ENCODE data around the gene SLC6A11.

SLC6A11 gene

DNA sequence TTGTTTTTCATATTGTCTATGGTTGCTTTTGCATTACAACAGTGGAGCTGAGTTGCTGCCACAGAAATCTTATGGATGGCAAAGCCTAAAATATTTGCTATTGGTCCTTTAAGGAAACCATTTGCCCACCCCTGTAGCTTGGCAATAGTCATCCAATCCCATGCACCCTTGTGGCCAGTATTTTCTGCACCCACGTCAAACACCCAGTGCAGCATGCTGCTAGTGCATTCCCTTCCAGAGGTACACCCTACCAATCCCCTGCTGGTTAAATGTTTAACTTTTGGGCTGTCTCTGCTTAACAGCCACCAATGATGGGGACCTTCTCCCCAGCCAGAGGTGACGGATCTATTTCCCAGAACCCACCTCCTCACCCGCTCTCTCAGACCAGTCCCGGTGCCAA is 23.8 kb upstream of the SLC6A11 start:
- no peak for DNase-seq

GRCh38 chr3:10798600-10799367 is 17.2 kb upstream of the SLC6A11 start:
- DNase-seq = no peak

- no peak for DNase-seq
These were observed 11.8 kb upstream of the SLC6A11 start for GRCh38 chr3:10804183-10804648.

DNA sequence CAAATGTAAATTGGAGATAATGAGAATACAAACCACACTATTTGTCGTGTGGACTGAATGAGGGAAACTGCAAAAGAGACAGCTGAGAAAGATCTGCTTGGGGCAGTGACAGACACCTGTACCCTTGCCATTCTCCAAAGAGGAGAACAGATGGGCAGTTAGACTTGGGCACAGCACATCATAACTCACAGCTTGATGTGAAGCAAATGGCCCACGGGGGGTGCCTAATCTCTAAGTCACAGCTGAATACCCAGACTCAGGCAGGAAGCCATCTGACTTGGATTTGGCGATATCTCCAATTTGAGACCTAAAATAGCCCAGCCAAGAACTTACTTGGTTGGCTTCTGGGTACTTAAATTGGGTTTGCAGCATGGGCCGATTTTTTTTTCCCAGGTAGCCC is 10.0 kb upstream of the SLC6A11 start:
- DNase-seq = no peak

DNA sequence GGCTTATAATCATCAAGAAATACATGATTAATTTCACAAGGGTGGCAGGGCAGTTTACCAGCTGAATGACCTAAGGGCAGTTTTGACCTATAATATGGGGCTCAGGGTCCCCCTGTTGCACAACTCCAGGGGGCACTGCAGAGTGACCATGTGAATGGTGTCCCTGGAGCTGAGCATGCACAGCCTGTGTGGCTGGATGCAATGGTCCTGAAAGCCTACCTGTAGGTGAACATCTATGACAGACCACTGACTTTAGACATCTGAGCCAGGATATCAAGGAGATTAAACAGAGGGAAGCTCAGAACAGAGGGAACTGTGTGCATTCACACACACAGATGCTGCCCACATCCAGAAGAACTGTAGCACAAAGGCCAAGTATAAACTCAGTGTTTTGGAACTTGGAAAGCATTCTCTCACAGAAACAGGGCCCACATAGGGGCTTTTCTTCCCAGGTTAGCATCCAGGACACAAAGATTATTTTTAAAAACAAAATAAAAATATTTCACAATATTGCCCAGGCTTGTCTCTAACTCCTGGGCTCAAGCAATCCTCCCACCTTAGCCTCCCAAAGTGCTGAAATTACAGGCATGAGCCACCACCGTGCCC is 7.8 kb upstream of the SLC6A11 start:
- no peak for DNase-seq

DNA sequence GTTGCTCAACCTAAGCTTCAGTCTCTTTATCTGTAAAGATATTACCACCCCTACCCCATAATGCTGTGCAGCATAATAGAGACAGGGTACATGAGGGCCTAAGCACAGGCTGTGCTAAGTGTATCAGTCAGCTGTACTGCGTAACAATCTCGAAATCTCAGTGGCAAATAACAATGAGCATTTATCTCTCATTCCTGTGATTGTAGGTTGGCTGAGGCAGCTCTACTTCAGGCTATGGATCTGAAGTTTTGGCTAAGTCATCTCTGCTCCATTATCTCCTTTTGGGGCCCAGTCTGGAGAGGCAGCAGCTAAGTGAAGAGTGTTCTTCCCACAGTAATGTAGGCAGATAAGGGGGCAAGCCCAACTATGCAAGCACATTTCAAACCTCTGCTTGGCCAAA is 7.1 kb upstream of the SLC6A11 start:
- DNase-seq = no peak

DNA sequence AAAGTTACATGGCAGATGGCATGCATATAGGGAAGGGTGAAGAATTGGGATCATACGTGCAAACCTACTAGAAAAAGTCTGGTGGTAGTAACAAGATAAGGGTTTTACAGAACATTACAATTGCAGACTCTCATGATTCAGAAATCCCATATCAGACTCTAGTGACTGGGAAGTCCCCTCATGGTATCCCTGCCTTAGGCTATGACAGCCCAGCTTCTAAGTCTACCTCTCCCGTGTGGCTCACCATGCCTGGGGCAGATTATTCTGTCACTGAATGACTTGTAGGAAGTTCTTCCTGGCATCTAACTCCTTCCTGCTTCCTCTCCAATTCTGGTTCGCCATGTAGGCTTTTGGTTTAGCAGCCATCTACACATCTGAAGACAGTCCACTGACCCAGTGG is 5.7 kb upstream of the SLC6A11 start:
- DNase-seq = no peak

- DNase-seq = no peak
These were observed 2.6 kb upstream of the SLC6A11 start for GRCh38 chr3:10813425-10813824.

GRCh38 chr3:10814623-10815022 is 1.4 kb upstream of the SLC6A11 start:
- DNase-seq = no peak

GRCh38 chr3:10815487-10815886 is 541 bp upstream of the SLC6A11 start:
- DNase-seq = no peak

- DNase-seq = no peak
These were observed 830 bp downstream of the SLC6A11 start for GRCh38 chr3:10816863-10817253.

- no peak for DNase-seq
These were observed 1.5 kb downstream of the SLC6A11 start for GRCh38 chr3:10817506-10817905.

- no peak for DNase-seq
These were observed 6.0 kb downstream of the SLC6A11 start for GRCh38 chr3:10822055-10822454.

DNA sequence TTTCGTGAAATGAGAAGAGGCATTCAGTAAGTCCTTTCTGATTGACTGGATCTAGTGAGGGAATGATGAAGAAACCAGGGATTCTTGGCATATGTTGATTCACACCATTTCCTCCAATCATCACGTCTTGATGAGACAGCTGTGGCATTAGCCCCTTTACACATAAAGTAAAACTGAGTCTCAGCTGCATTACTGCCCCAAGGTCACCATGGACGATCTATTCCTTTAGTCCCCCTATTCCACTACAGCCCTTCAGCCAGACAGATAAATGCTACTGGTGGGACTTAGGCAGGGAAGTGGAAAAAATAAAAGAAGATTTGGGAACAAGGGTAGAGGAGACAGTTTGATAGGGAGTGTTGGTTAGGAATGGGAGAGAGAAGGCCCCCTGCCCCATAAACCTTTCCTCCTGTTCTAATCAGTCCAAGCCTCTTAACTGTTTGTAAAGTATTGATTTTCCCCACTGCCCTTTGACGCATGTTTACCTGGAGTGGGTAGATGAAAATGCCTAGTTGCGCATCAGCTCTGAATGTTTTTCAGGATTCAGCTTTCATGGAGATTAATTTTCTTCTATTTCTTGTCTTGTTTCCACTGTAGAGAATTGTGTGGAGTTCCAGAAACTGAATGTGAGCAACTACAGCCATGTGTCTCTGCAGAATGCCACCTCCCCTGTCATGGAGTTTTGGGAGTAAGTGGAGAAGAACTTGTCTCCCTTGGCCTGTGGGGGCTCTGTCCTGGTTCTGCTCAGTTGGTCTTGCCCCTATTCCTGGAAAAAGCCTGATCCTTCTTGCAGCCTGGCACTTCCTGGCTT is 6.9 kb downstream of the SLC6A11 start:
- DNase-seq = no peak

- DNase-seq = no peak
These were observed 7.4 kb downstream of the SLC6A11 start for GRCh38 chr3:10823516-10823818.

GRCh38 chr3:10824468-10824867 is 8.4 kb downstream of the SLC6A11 start:
- no peak for DNase-seq

- no peak for DNase-seq
These were observed 17.9 kb downstream of the SLC6A11 start for GRCh38 chr3:10833855-10834414.

- no peak for DNase-seq
These were observed 18.9 kb downstream of the SLC6A11 start for GRCh38 chr3:10834951-10835350.

- DNase-seq = no peak
These were observed 19.4 kb downstream of the SLC6A11 start for GRCh38 chr3:10835406-10835805.

DNA sequence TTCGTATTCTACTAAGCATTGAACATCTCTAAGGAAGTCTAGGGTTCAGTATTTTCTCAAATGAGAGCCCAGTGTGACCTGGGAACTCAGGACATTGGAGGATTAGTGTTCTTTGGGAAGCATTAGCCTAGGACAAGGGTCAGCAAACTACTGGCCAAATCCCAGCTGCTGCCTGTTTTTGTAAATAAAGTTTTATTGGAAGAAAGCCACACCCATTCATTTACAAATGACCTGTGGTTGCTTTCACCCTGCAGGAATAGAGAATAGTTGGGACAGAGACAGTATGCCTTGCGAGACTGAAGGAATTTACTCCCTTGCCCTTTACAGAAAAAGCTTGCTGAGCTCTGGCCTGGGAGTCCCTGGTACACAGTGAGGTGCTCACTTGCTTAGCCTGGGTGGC is 20.6 kb downstream of the SLC6A11 start:
- DNase-seq = no peak

GRCh38 chr3:10837849-10838248 is 21.8 kb downstream of the SLC6A11 start:
- no peak for DNase-seq

DNA sequence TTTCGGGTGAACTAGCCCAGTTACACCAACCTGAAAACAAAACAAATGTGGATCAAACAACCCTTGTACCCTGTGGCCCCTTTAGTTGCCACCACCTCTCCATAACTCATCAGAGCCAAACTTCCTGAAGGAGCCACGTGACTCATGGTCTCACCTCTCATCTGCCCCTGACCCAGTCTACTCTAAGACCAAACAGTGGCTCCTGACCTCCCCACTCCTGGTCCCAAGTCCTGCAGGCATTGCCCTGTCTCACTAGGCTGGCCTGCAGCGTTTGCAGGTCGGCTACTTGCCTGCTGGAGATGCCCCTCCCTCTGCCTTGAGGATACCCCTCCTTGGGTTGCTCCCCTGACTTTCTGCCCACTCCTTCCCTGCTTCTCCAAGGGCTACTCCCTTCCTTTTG is 23.1 kb downstream of the SLC6A11 start:
- DNase-seq = no peak

DNA sequence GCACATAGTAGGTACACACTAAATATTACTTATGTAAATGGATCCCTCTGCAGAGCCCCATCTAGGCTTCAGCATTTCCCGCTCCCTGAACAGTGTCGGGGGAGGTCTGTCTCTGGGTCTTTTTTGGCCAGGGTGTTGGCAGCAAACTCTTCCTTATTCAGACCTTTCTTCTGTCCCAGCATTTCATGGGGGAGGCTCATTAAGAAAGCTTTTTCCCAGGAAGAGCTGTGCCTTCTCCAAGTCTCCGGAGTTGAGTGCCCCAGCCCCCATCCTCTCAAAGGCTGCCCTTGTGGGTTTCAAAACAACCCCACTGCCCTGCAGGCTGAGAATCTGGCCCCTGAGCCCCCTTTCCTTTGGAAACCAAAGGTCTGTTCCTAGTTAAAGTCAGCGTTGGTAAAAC is 25.1 kb downstream of the SLC6A11 start:
- no peak for DNase-seq

DNA sequence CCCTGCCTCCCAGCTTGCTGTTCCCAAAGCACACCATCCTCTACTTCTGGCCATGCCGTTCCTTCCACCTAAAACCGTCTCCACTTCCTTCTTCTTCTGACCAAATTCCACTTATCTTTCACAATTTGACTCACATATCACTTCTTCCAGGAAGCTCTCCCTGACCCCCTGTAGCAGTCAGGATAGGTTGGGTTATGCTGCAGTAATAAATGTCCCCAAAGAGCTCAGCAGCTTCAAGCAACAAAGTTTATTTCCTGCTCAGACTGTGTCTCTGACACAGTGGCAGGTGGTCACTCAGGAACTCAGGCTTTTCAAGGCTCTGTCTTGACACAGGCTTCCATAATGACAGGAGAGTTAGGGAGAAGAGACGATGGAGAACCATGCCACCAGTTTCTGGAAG is 27.4 kb downstream of the SLC6A11 start:
- DNase-seq = no peak

Data from DMS79 (cell line).